Upper lobe of left lung (tissue), 4 donors: ENCODE data around the gene TPCN1.

Source experiments
- CTCF ChIP-seq, 6 experiments: fragments of 450-650 bp in 4 of 6; fragments of 200-600 bp in 2 of 6; sonication (generic) in 2 of 6; IDR thresholded peaks; one replicate each; pipeline ENCODE4 v1.5.1; 2016 to 2019; ENCODE audit warnings: antibody characterized with exemption in 6 of 6
- EP300 ChIP-seq, 4 donors: sonication (generic); formaldehyde crosslinking; IDR thresholded peaks; one replicate each; pipeline ENCODE4 v1.5.1; 2017; ENCODE audit warnings: antibody characterized with exemption in 4 of 4, control low read depth in 2 of 4
- POLR2A ChIP-seq, 4 donors: fragments of 450-650 bp; IDR thresholded peaks; one replicate each; pipeline ENCODE4 v1.5.1; 2016 to 2017; ENCODE audit warnings: antibody characterized with exemption in 4 of 4, mild to moderate bottlenecking in 2 of 4
- POLR2AphosphoS5 ChIP-seq, 2 donors: sonication (generic); formaldehyde crosslinking; IDR thresholded peaks; one replicate each; pipeline ENCODE4 v1.5.1; 2017; ENCODE audit warnings: antibody characterized with exemption in 2 of 2

DNA sequence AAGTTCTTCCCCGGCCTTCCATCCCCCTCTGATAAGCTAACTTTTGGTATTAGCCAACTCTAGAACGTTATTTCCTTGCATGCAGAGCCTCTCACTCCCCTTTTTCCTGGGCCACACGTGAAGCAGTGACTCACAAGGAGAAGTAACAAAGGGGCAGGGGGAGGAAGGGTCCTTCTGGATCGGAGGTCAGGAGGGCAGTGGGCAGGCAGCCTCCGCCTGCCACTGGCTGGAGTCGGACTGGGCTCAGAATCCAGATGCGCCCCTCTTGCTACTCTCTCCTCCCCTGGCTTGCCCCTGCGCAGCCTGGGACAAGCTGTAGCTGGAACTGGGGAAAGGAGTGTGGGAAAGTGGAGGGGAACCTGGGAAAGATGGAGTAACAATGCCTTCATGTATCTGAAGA, 55.0 kb downstream of the TPCN1 start:
- TF ChIP-seq POLR2A (IDR thresholded peaks at IDR 0.05): no peak
- no peak for TF ChIP-seq CTCF (IDR thresholded peaks at IDR 0.05)
- TF ChIP-seq EP300 (IDR thresholded peaks at IDR 0.05): no peak
- TF ChIP-seq POLR2AphosphoS5 (IDR thresholded peaks at IDR 0.05): no peak
